Trophoblast cell (in vitro differentiated cells and primary cell): ENCODE results near the gene TDO2.

Experiments used
- DNase-seq, 2 donors: peaks; one replicate each; pipeline ENCODE4 v3.0.0-alpha.2; 2016
- H2AFZ ChIP-seq: 2 replicates; pipeline ENCODE4 v1.6.1; 2013; ENCODE audit warnings: low read length, moderate library complexity, mild to moderate bottlenecking; ENCODE audit not compliant: insufficient read depth, poor library complexity
- H2AK5ac ChIP-seq: 2 replicates; pipeline ENCODE4 v1.6.1; 2013; ENCODE audit warnings: mild to moderate bottlenecking, low read length
- H2BK120ac ChIP-seq: 2 replicates; pipeline ENCODE4 v1.6.1; 2013; ENCODE audit warnings: low read length, mild to moderate bottlenecking, moderate library complexity; ENCODE audit not compliant: insufficient read depth, poor library complexity
- H2BK12ac ChIP-seq: 2 replicates; pipeline ENCODE4 v1.6.1; 2013; ENCODE audit warnings: mild to moderate bottlenecking, low read length, moderate library complexity
- H2BK5ac ChIP-seq: 2 replicates; pipeline ENCODE4 v1.6.1; 2013; ENCODE audit warnings: low read length, low read depth, moderate library complexity, mild to moderate bottlenecking; ENCODE audit not compliant: poor library complexity
- H3K14ac ChIP-seq: 2 replicates; pipeline ENCODE4 v1.6.1; 2013; ENCODE audit warnings: mild to moderate bottlenecking, low read length
- H3K18ac ChIP-seq: 2 replicates; pipeline ENCODE4 v1.6.1; 2013; ENCODE audit warnings: mild to moderate bottlenecking, low read length
- H3K23ac ChIP-seq: 2 replicates; pipeline ENCODE4 v1.6.1; 2013; ENCODE audit warnings: low read length
- H3K27ac ChIP-seq: 2 replicates; pipeline ENCODE4 v1.5.1; 2013; ENCODE audit warnings: low read depth, mild to moderate bottlenecking, inconsistent platforms, low read length, moderate library complexity
- H3K27me3 ChIP-seq: 2 replicates; pipeline ENCODE4 v1.6.1; 2013; ENCODE audit warnings: inconsistent platforms, mild to moderate bottlenecking, low read length, moderate library complexity; ENCODE audit not compliant: insufficient read depth
- H3K36me3 ChIP-seq, 2 experiments: 1 replicate in 1 of 2; 2 replicates in 1 of 2; pipeline ENCODE4 v1.6.1; 2013; ENCODE audit warnings: low read length in 2 of 2, mild to moderate bottlenecking in 2 of 2, moderate library complexity in 1 of 2; ENCODE audit not compliant: insufficient read depth in 2 of 2, control insufficient read depth in 1 of 2
- H3K4ac ChIP-seq: 2 replicates; pipeline ENCODE4 v1.6.1; 2013; ENCODE audit warnings: low read depth, mild to moderate bottlenecking, low read length, moderate library complexity
- H3K4me1 ChIP-seq, 2 experiments: 1 replicate in 1 of 2; 2 replicates in 1 of 2; pipeline ENCODE4 v1.6.1; 2013; ENCODE audit warnings: low read length in 2 of 2, mild to moderate bottlenecking in 2 of 2, moderate library complexity in 1 of 2; ENCODE audit not compliant: insufficient read depth in 2 of 2, control insufficient read depth in 1 of 2
- H3K4me2 ChIP-seq: 2 replicates; pipeline ENCODE4 v1.6.1; 2013; ENCODE audit warnings: inconsistent platforms, mild to moderate bottlenecking, low read length, moderate library complexity
- H3K4me3 ChIP-seq: 2 replicates; pipeline ENCODE4 v1.5.1; 2013; ENCODE audit warnings: mild to moderate bottlenecking, low read depth, low read length, inconsistent platforms
- H3K79me1 ChIP-seq: one replicate; pipeline ENCODE4 v1.6.1; 2013; ENCODE audit warnings: low read length
- H3K79me2 ChIP-seq: 2 replicates; pipeline ENCODE4 v1.6.1; 2013; ENCODE audit warnings: low read length, mild to moderate bottlenecking; ENCODE audit not compliant: control insufficient read depth, insufficient read depth, poor library complexity
- H3K9ac ChIP-seq: 2 replicates; pipeline ENCODE4 v1.6.1; 2013; ENCODE audit warnings: mild to moderate bottlenecking, low read length
- H3K9me3 ChIP-seq: 2 replicates; pipeline ENCODE4 v1.6.1; 2013; ENCODE audit warnings: low read depth, mild to moderate bottlenecking, control low read depth, inconsistent platforms, low read length; ENCODE audit not compliant: insufficient read depth
- H4K12ac ChIP-seq: 2 replicates; pipeline ENCODE4 v1.6.1; 2013; ENCODE audit warnings: low read depth, mild to moderate bottlenecking, low read length, moderate library complexity
- H4K8ac ChIP-seq: 2 replicates; pipeline ENCODE4 v1.6.1; 2013; ENCODE audit warnings: low read depth, mild to moderate bottlenecking, low read length, moderate library complexity
- H4K91ac ChIP-seq: one replicate; pipeline ENCODE4 v1.6.1; 2013; ENCODE audit warnings: low read depth, mild to moderate bottlenecking, low read length, moderate library complexity
- WGBS: extraction: QIAGEN DNeasy Blood & Tissue Kit; methylation state at CpG from one replicate; pipeline ENCODE4 v1.1.7; 2013; ENCODE audit warnings: missing lambda C conversion rate; ENCODE audit not compliant: insufficient read length, insufficient coverage; ENCODE audit errors: extremely low coverage; 5-methylcytosine and 5-hydroxymethylcytosine counted together

The TDO2 gene

GRCh38 chr4:155875878-155876277, 27.6 kb upstream of the TDO2 start:
- no peak for DNase-seq
- Histone ChIP-seq H2BK120ac (no peak overlapping the region), H3K27ac (no peak overlapping the region), H3K36me3 (no peaks in the 10 kb centered on the region), H3K23ac (no peak overlapping the region), H2BK5ac (no peak overlapping the region), H4K12ac (no peak overlapping the region), H3K9ac (no peak overlapping the region), H4K8ac (no peak overlapping the region), H2BK12ac (no peak overlapping the region), H3K79me1 (no peaks in the 10 kb centered on the region), H3K18ac (no peak overlapping the region), H3K14ac (no peak overlapping the region), H3K9me3 (peaks cover 2% of the 10 kb centered on the region), H3K4me1 (no peaks in the 10 kb centered on the region), H3K4me2 (no peak overlapping the region), H3K27me3 (no peaks in the 10 kb centered on the region), H2AFZ (no peak overlapping the region), H2AK5ac (no peak overlapping the region), H3K4me3 (no peak overlapping the region), H3K4ac (no peak overlapping the region), H3K79me2 (no peaks in the 10 kb centered on the region), H4K91ac (no peak overlapping the region)
- no CpG with 5 or more reads among the region's 1 CpG for WGBS

- H3K4ac ChIP-seq, result no peak overlapping the region
- no peak overlapping the region for H4K12ac ChIP-seq
- no peak overlapping the region for H3K4me3 ChIP-seq
- H2BK5ac ChIP-seq, result no peak overlapping the region
- H3K36me3 ChIP-seq, result no peaks in the 10 kb centered on the region
- no peaks in the 10 kb centered on the region for H3K27me3 ChIP-seq
- no peak overlapping the region for H2BK120ac ChIP-seq
- H3K9ac ChIP-seq, result no peak overlapping the region
- H2AK5ac ChIP-seq, result no peak overlapping the region
- no peak overlapping the region for H4K91ac ChIP-seq
- H3K79me2 ChIP-seq, result no peaks in the 10 kb centered on the region
- DNase-seq, result no peak
- no peaks in the 10 kb centered on the region for H3K4me1 ChIP-seq
- H3K27ac ChIP-seq, result no peak overlapping the region
- H4K8ac ChIP-seq, result no peak overlapping the region
- H3K9me3 ChIP-seq, result peaks cover 2% of the 10 kb centered on the region
- H3K23ac ChIP-seq, result no peak overlapping the region
- H3K18ac ChIP-seq, result no peak overlapping the region
- no peak overlapping the region for H2AFZ ChIP-seq
- H2BK12ac ChIP-seq, result no peak overlapping the region
- no peaks in the 10 kb centered on the region for H3K79me1 ChIP-seq
- no CpG with 5 or more reads among the region's 4 CpGs for WGBS
- H3K14ac ChIP-seq, result no peak overlapping the region
- no peak overlapping the region for H3K4me2 ChIP-seq
Observed at GRCh38 chr4:155877971-155878370, 25.5 kb upstream of the TDO2 start.

GRCh38 chr4:155878611-155879010, 24.9 kb upstream of the TDO2 start:
- Histone ChIP-seq H3K4me2 (no peak overlapping the region), H3K4me3 (no peak overlapping the region)
- WGBS, result no CpG with 5 or more reads among the region's 2 CpGs

GRCh38 chr4:155879767-155880166, 23.7 kb upstream of the TDO2 start:
- Histone ChIP-seq H4K8ac (no peak overlapping the region), H3K27me3 (no peaks in the 10 kb centered on the region), H3K79me2 (no peaks in the 10 kb centered on the region), H3K4me1 (no peaks in the 10 kb centered on the region), H4K91ac (no peak overlapping the region), H2BK12ac (no peak overlapping the region), H2BK120ac (no peak overlapping the region), H3K4ac (no peak overlapping the region), H3K79me1 (no peaks in the 10 kb centered on the region), H3K4me3 (no peak overlapping the region), H3K4me2 (no peak overlapping the region), H4K12ac (no peak overlapping the region), H3K23ac (no peak overlapping the region), H3K36me3 (no peaks in the 10 kb centered on the region), H3K18ac (no peak overlapping the region), H3K9ac (no peak overlapping the region), H3K9me3 (peaks cover 2% of the 10 kb centered on the region), H3K14ac (no peak overlapping the region), H2BK5ac (no peak overlapping the region), H2AK5ac (no peak overlapping the region), H2AFZ (no peak overlapping the region), H3K27ac (no peak overlapping the region)
- DNase-seq, result no peak

More at GRCh38 chr4:155878611-155879010, 24.9 kb upstream of the TDO2 start:
- Histone ChIP-seq H3K9me3 (peaks cover 2% of the 10 kb centered on the region), H3K18ac (no peak overlapping the region), H4K8ac (no peak overlapping the region), H2BK12ac (no peak overlapping the region), H3K79me1 (no peaks in the 10 kb centered on the region), H3K14ac (no peak overlapping the region), H3K27me3 (no peaks in the 10 kb centered on the region), H3K4me1 (no peaks in the 10 kb centered on the region), H3K9ac (no peak overlapping the region), H4K91ac (no peak overlapping the region), H2AFZ (no peak overlapping the region), H4K12ac (no peak overlapping the region), H3K36me3 (no peaks in the 10 kb centered on the region), H3K79me2 (no peaks in the 10 kb centered on the region), H2BK5ac (no peak overlapping the region), H2AK5ac (no peak overlapping the region), H3K27ac (no peak overlapping the region), H2BK120ac (no peak overlapping the region), H3K23ac (no peak overlapping the region), H3K4ac (no peak overlapping the region)
- no peak for DNase-seq
